H1 (cell line): Measurements from ENCODE around the gene ST3GAL3. TPM values are rescaled to one million over a fixed set of nuclear protein-coding genes. Genes with fewer than 3 reads are reported as not detected.

Experiments
- CTCF ChIA-PET: fragments of 300-600 bp; sonication (Branson Sonifier 250); formaldehyde crosslinking; loops from one replicate; lab custom pipeline; 2021; ENCODE audit not compliant: partially characterized antibody; lab: Charles Lee
- POLR2A ChIA-PET: fragments of 300-600 bp; sonication (Branson Sonifier 250); formaldehyde crosslinking; loops from one replicate; lab custom pipeline; 2021; ENCODE audit warnings: inconsistent platforms; ENCODE audit not compliant: partially characterized antibody; lab: Charles Lee
- DNase-seq, 2 experiments: peaks; one replicate each; pipeline versions ENCODE4 v3.0.0 to v3.0.0-alpha.2; 2010 to 2022; ENCODE audit warnings: low spot score in 2 of 2, low read depth in 1 of 2, mixed read lengths in 1 of 2
- FAIRE-seq: peaks from 2 replicates; lab custom pipeline; 2011; peaks lifted over from hg19 to GRCh38; lab: Jason Lieb, UNC
- H2AFZ ChIP-seq: 2 replicates; pipeline ENCODE4 v1.8.1; 2012; ENCODE audit warnings: low read length, inconsistent platforms
- H2AK5ac ChIP-seq: 2 replicates; pipeline ENCODE4 v1.6.1; 2013; ENCODE audit warnings: low read depth, low read length
- H2BK120ac ChIP-seq: replicated peaks from 2 replicates; pipeline ENCODE3; 2013; ENCODE audit warnings: low read depth, low read length, inconsistent platforms
- H2BK12ac ChIP-seq: 2 replicates; pipeline ENCODE4 v1.6.1; 2013; ENCODE audit warnings: low read depth, low read length
- H2BK15ac ChIP-seq: 2 replicates; pipeline ENCODE4 v1.6.1; 2013; ENCODE audit warnings: low read length
- H2BK20ac ChIP-seq: 2 replicates; pipeline ENCODE4 v1.6.1; 2013; ENCODE audit warnings: low read length
- H2BK5ac ChIP-seq: 2 replicates; pipeline ENCODE4 v1.6.1; 2013; ENCODE audit warnings: low read depth, low read length
- H3K14ac ChIP-seq: 2 replicates; pipeline ENCODE4 v1.6.1; 2013; ENCODE audit warnings: inconsistent platforms; ENCODE audit not compliant: insufficient read length
- H3K18ac ChIP-seq: 2 replicates; pipeline ENCODE4 v1.6.1; 2013; ENCODE audit warnings: low read length; ENCODE audit errors: extremely low read depth
- H3K23ac ChIP-seq: 2 replicates; pipeline ENCODE4 v1.6.1; 2013; ENCODE audit warnings: inconsistent platforms; ENCODE audit not compliant: insufficient read length
- H3K23me2 ChIP-seq: 2 replicates; pipeline ENCODE4 v1.6.1; 2013; ENCODE audit warnings: low read depth, low read length
- H3K27ac ChIP-seq: 2 replicates; pipeline ENCODE4 v1.6.1; 2011; ENCODE audit warnings: low read depth, low read length, inconsistent platforms
- H3K27me3 ChIP-seq, 4 experiments: replicated peaks in 1 of 4; 1 replicate in 1 of 4; 2 replicates in 3 of 4; pipeline versions ENCODE4 v1.6.1 to v1.8.1; 2011 to 2013; ENCODE audit warnings: low read length in 3 of 4, mild to moderate bottlenecking in 3 of 4, inconsistent platforms in 2 of 4, mixed read lengths in 2 of 4, moderate library complexity in 1 of 4; ENCODE audit not compliant: control insufficient read depth in 3 of 4, insufficient read depth in 3 of 4; ENCODE audit errors: extremely low read depth in 1 of 4
- H3K36me3 ChIP-seq, 4 experiments: 2 replicates each; pipeline versions ENCODE4 v1.6.1 to v1.8.1; 2011 to 2013; ENCODE audit warnings: mild to moderate bottlenecking in 4 of 4, low read length in 3 of 4, moderate library complexity in 2 of 4, control low read depth in 1 of 4, inconsistent platforms in 1 of 4; ENCODE audit not compliant: insufficient read depth in 4 of 4, control insufficient read depth in 2 of 4
- H3K4ac ChIP-seq: replicated peaks from 2 replicates; pipeline ENCODE3; 2013; ENCODE audit warnings: low read length, low read depth, mixed read lengths, inconsistent platforms; ENCODE audit not compliant: insufficient read length
- H3K4me1 ChIP-seq, 4 experiments: replicated peaks in 1 of 4; 1 replicate in 1 of 4; 2 replicates in 3 of 4; pipeline versions ENCODE4 v1.6.1 to v1.8.1; 2011 to 2013; ENCODE audit warnings: low read length in 3 of 4, inconsistent platforms in 2 of 4, mixed read lengths in 1 of 4; ENCODE audit not compliant: insufficient read depth in 4 of 4, control insufficient read depth in 3 of 4
- H3K4me2 ChIP-seq, 2 experiments: 2 replicates each; pipeline versions ENCODE4 v1.6.1 to v1.8.1; 2011 to 2013; ENCODE audit warnings: low read depth in 2 of 2, low read length in 2 of 2, control low read depth in 1 of 2, inconsistent platforms in 1 of 2, mild to moderate bottlenecking in 1 of 2; ENCODE audit not compliant: insufficient read depth in 1 of 2
- H3K4me3 ChIP-seq, 4 experiments: fragments of 200-600, 300-600 bp in 1 of 4; sonication (generic), shearing (Covaris generic), sonication (Bioruptor Twin) in 1 of 4; 2 replicates each; pipeline versions ENCODE4 v1.5.1 to v1.8.1; 2011 to 2016; ENCODE audit warnings: low read length in 4 of 4, low read depth in 3 of 4, control low read depth in 2 of 4, inconsistent platforms in 2 of 4, mild to moderate bottlenecking in 2 of 4, mixed read lengths in 1 of 4, moderate library complexity in 1 of 4; ENCODE audit not compliant: insufficient read depth in 2 of 4; ENCODE audit errors: extremely low read depth in 1 of 4
- H3K56ac ChIP-seq: replicated peaks from 2 replicates; pipeline ENCODE3; 2013; ENCODE audit warnings: low read depth, mild to moderate bottlenecking, mixed read lengths, low read length, inconsistent platforms; ENCODE audit not compliant: insufficient read length
- H3K79me1 ChIP-seq: 2 replicates; pipeline ENCODE4 v1.6.1; 2013; ENCODE audit warnings: low read depth, low read length, control low read depth
- H3K79me2 ChIP-seq, 2 experiments: 2 replicates each; pipeline versions ENCODE4 v1.6.1 to v1.8.1; 2012 to 2013; ENCODE audit warnings: low read length in 2 of 2, mild to moderate bottlenecking in 2 of 2, inconsistent platforms in 1 of 2; ENCODE audit not compliant: insufficient read depth in 2 of 2, control insufficient read depth in 1 of 2
- H3K9ac ChIP-seq, 4 experiments: replicated peaks in 1 of 4; 1 replicate in 1 of 4; 2 replicates in 3 of 4; pipeline versions ENCODE4 v1.6.1 to v1.8.1; 2011 to 2013; ENCODE audit warnings: low read depth in 3 of 4, low read length in 3 of 4, control low read depth in 2 of 4, mild to moderate bottlenecking in 2 of 4, moderate library complexity in 2 of 4, inconsistent platforms in 1 of 4; ENCODE audit errors: extremely low read depth in 1 of 4
- H3K9me3 ChIP-seq, 2 experiments: 2 replicates each; pipeline versions ENCODE4 v1.6.1 to v1.8.1; 2012 to 2013; ENCODE audit warnings: mild to moderate bottlenecking in 2 of 2, moderate library complexity in 2 of 2, control low read depth in 1 of 2, inconsistent platforms in 1 of 2, low read depth in 1 of 2, low read length in 1 of 2, mixed read lengths in 1 of 2; ENCODE audit not compliant: insufficient read depth in 2 of 2
- H4K20me1 ChIP-seq, 2 experiments: replicated peaks in 1 of 2; 2 replicates each; pipeline versions ENCODE3 to v1.8.1; 2011 to 2013; ENCODE audit warnings: inconsistent platforms in 2 of 2, low read length in 2 of 2, mild to moderate bottlenecking in 1 of 2; ENCODE audit not compliant: insufficient read depth in 2 of 2, control insufficient read depth in 1 of 2
- H4K5ac ChIP-seq: 2 replicates; pipeline ENCODE4 v1.6.1; 2013; ENCODE audit warnings: low read length, low read depth, mixed read lengths, inconsistent platforms; ENCODE audit not compliant: insufficient read length
- H4K8ac ChIP-seq: 2 replicates; pipeline ENCODE4 v1.8.0; 2013; ENCODE audit warnings: mild to moderate bottlenecking, moderate library complexity, low read length, inconsistent platforms; ENCODE audit not compliant: insufficient read depth; ENCODE audit errors: extremely low read depth
- H4K91ac ChIP-seq: replicated peaks from 2 replicates; pipeline ENCODE3; 2013; ENCODE audit warnings: low read length, mixed read lengths, inconsistent platforms; ENCODE audit not compliant: insufficient read length
- ASH2L ChIP-seq: fragments of 200-600, 300-600 bp; sonication (generic); IDR thresholded peaks from one replicate; pipeline ENCODE4 v1.7.1; 2017; ENCODE audit warnings: low read length
- BACH1 ChIP-seq: IDR thresholded peaks from 2 replicates; pipeline ENCODE4 v1.6.1; 2012; ENCODE audit warnings: low read length, improper control_type of control experiment
- BRCA1 ChIP-seq: IDR thresholded peaks from 2 replicates; pipeline ENCODE4 v1.6.1; 2012; ENCODE audit warnings: low read depth, low read length, improper control_type of control experiment
- CEBPB ChIP-seq: IDR thresholded peaks from 2 replicates; pipeline ENCODE4 v1.6.1; 2012; ENCODE audit warnings: low read depth, low read length
- POLR2A ChIP-seq, 2 experiments: IDR thresholded peaks; 1 replicate in 1 of 2; 2 replicates in 1 of 2; pipeline ENCODE4 v1.6.1; 2011; ENCODE audit warnings: low read depth in 2 of 2, low read length in 2 of 2, mild to moderate bottlenecking in 2 of 2; ENCODE audit errors: control extremely low read depth in 1 of 2
- RFX5 ChIP-seq: IDR thresholded peaks from 2 replicates; pipeline ENCODE4 v1.6.1; 2011; ENCODE audit warnings: low read depth, low read length, improper control_type of control experiment, borderline replicate concordance
- RXRA ChIP-seq: IDR thresholded peaks from 2 replicates; pipeline ENCODE4 v1.6.1; 2011; ENCODE audit warnings: low read depth, mild to moderate bottlenecking, low read length, moderate library complexity; ENCODE audit not compliant: insufficient read depth
- TAF1 ChIP-seq: IDR thresholded peaks from 2 replicates; pipeline ENCODE4 v1.6.1; 2011; ENCODE audit warnings: mild to moderate bottlenecking, low read depth, low read length
- TBP ChIP-seq: IDR thresholded peaks from 2 replicates; pipeline ENCODE4 v1.6.1; 2011; ENCODE audit warnings: low read depth, low read length, improper control_type of control experiment
- WGBS, 2 experiments: shearing (Covaris generic) in 1 of 2; methylation state at CpG; one replicate each; pipeline versions ENCODE4 v1.1.6 to v1.1.7; 2013 to 2015; ENCODE audit warnings: low lambda C conversion rate in 2 of 2, mixed read lengths in 2 of 2, inconsistent platforms in 1 of 2, low coverage in 1 of 2, missing lambda C conversion rate in 1 of 2; ENCODE audit not compliant: insufficient replicate concordance in 2 of 2, insufficient coverage in 1 of 2, insufficient read length in 1 of 2; ENCODE audit errors: extremely low coverage in 1 of 2, missing lambda C conversion rate in 1 of 2; 5-methylcytosine and 5-hydroxymethylcytosine counted together
- polyA plus RNA-seq, 7 experiments: library from polyadenylated mRNA; depleted of rRNA in 3 of 7; stranded (reverse) in 5 of 7; unstranded in 2 of 7; fragments of >200 nt in 5 of 7; fragments of 200-250 nt in 2 of 7; gene quantifications; 1 replicate in 5 of 7; 2 replicates in 1 of 7; 4 replicates in 1 of 7; pipeline versions ENCODE4 v1.2.1 to v1.2.3, GENCODE V29; 2011 to 2013; ENCODE audit warnings: missing spikeins in 2 of 7, mixed read lengths in 2 of 7
- total RNA-seq: library from RNA; stranded (reverse); fragmentation: NEBNext Ultra II Directional; extraction: Animal tissue kit (Norgen Biotek cat#: 25700); gene quantifications from 2 replicates; pipeline ENCODE4 v1.2.1, GENCODE V29; 2021

Gene ST3GAL3
- total and polyA plus RNA-seq, 2 of the 8 experiments (the other 6 are each of a cell fraction or from before 2014, with no cell fraction given), result 6.8 to 7.0 TPM

GRCh38 chr1:43898981-43899380, 191.6 kb downstream of the ST3GAL3 start:
- Histone ChIP-seq H3K4me2 (no peak overlapping the region), H3K23ac (no peak overlapping the region), H3K79me2 (no peaks in the 10 kb centered on the region), H2BK20ac (no peak overlapping the region), H2AFZ (no peak overlapping the region), H3K4me3 (no peak overlapping the region), H3K27ac (no peak overlapping the region), H4K5ac (no peak overlapping the region), H3K79me1 (no peaks in the 10 kb centered on the region), H4K8ac (no peak overlapping the region), H3K18ac (no peak overlapping the region), H3K9me3 (no peaks in the 10 kb centered on the region), H2BK12ac (no peak overlapping the region), H3K36me3 (no peaks in the 10 kb centered on the region), H3K4me1 (no peaks in the 10 kb centered on the region), H4K20me1 (peaks cover 0 to 2% of the 10 kb centered on the region in 2 experiments), H3K14ac (no peak overlapping the region), H3K23me2 (no peaks in the 10 kb centered on the region; the same call in 1 of the 2 replicates), H2BK120ac (no peak overlapping the region), H2AK5ac (no peak overlapping the region), H3K9ac (no peak overlapping the region), H3K4ac (no peak overlapping the region), H3K56ac (no peak overlapping the region), H2BK5ac (no peak overlapping the region), H2BK15ac (no peak overlapping the region), H4K91ac (no peak overlapping the region), H3K27me3 (no peaks in the 10 kb centered on the region)
- WGBS, 2 experiments, result 93% methylated on average over 12 of the region's 12 CpGs; no CpG with 5 or more reads in 1 of the 2 experiments
- FAIRE-seq (no peak), DNase-seq (no peak)
- POLR2A ChIA-PET, result interaction anchor here (0.6 to 1.3 kb wide), 3 partner anchors 8 to 12 kb away, joined by 3 to 4 read pairs (median 4); no protein-coding TSS in a partner anchor
- CTCF ChIA-PET, result interaction anchor here (1.2 to 4.3 kb wide), 5 partner anchors 9 to 134 kb away, joined by 3 to 36 read pairs (median 7); no protein-coding TSS in a partner anchor
- no peak for TF ChIP-seq TAF1
- TF ChIP-seq BRCA1, result no peak
- no peak for TF ChIP-seq POLR2A (IDR thresholded peaks at IDR 0.05; ENCODE audit: control extremely low read depth in 1 of 2, low read depth in 2 of 2, low read length in 2 of 2)
- TF ChIP-seq RXRA, result no peak
- TF ChIP-seq TBP, result no peak
- TF ChIP-seq ASH2L, result no peak
- TF ChIP-seq BACH1, result no peak
- TF ChIP-seq CEBPB, result no peak
- no peak for TF ChIP-seq RFX5
